Renal pelvis (tissue), 12 donors: ENCODE data around the gene SNAP47. TPM values are rescaled to one million over a fixed set of nuclear protein-coding genes. Genes with fewer than 3 reads are reported as not detected.
"Not testable (repeated sequence)": the region's sequence is repeated elsewhere in the genome, so short reads cannot be mapped to it uniquely, and the experiment has no call there.

Experiments
- DNase-seq: peaks from one replicate; pipeline ENCODE4 v3.0.0-alpha.2; 2013
- long read RNA-seq, 16 experiments: transcript quantifications; one replicate each; lab custom pipeline, GENCODE V29; 2026
- polyA plus RNA-seq, 3 donors: library from polyadenylated mRNA; unstranded; fragments of 120-200 nt; gene quantifications; one replicate each; pipeline ENCODE4 v1.2.1, GENCODE V29; 2013; ENCODE audit not compliant: insufficient read length in 3 of 3

SNAP47 gene, protein sequence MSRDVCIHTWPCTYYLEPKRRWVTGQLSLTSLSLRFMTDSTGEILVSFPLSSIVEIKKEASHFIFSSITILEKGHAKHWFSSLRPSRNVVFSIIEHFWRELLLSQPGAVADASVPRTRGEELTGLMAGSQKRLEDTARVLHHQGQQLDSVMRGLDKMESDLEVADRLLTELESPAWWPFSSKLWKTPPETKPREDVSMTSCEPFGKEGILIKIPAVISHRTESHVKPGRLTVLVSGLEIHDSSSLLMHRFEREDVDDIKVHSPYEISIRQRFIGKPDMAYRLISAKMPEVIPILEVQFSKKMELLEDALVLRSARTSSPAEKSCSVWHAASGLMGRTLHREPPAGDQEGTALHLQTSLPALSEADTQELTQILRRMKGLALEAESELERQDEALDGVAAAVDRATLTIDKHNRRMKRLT
- 10 to 100 TPM; 44.9 to 46.1 (median 45.1) TPM for polyA plus RNA-seq
- long read RNA-seq, donor 1, transcript SNAP47-202 (5 exons, 2,362 nt): major isoform, 11 of 28 reads
- long read RNA-seq, donor 1, partial matches to known transcripts: 14 of 28 reads
- long read RNA-seq, donor 1, other reads (novel, unspliced or antisense): 0 of 28 reads
- long read RNA-seq, donor 2, transcript SNAP47-202 (5 exons, 2,362 nt): major isoform, 8 of 16 reads
- long read RNA-seq, donor 2, partial matches to known transcripts: 0 of 16 reads
- long read RNA-seq, donor 2, other reads (novel, unspliced or antisense): 6 of 16 reads
- long read RNA-seq, donor 3, transcript SNAP47-202 (5 exons, 2,362 nt): major isoform, 8 of 26 reads
- long read RNA-seq, donor 3, partial matches to known transcripts: 15 of 26 reads
- long read RNA-seq, donor 3, other reads (novel, unspliced or antisense): 0 of 26 reads
- long read RNA-seq, donor 4, transcript SNAP47-202 (5 exons, 2,362 nt): major isoform, 13 of 22 reads
- long read RNA-seq, donor 4, partial matches to known transcripts: 0 of 22 reads
- long read RNA-seq, donor 4, other reads (novel, unspliced or antisense): 7 of 22 reads
- long read RNA-seq, donor 5, partial matches to known transcripts: 0 of 3 reads
- long read RNA-seq, donor 5, other reads (novel, unspliced or antisense): 0 of 3 reads
- long read RNA-seq, donor 6, partial matches to known transcripts: 25 of 34 reads
- long read RNA-seq, donor 6, other reads (novel, unspliced or antisense): 0 of 34 reads
- long read RNA-seq, donor 7, transcript SNAP47-202 (5 exons, 2,362 nt): major isoform, 12 of 14 reads
- long read RNA-seq, donor 7, partial matches to known transcripts: 0 of 14 reads
- long read RNA-seq, donor 7, other reads (novel, unspliced or antisense): 0 of 14 reads
- long read RNA-seq, donor 8, partial matches to known transcripts: 0 of 4 reads
- long read RNA-seq, donor 8, other reads (novel, unspliced or antisense): 0 of 4 reads
- long read RNA-seq, donor 9, transcript SNAP47-202 (5 exons, 2,362 nt): major isoform, 11 of 33 reads
- long read RNA-seq, donor 9, partial matches to known transcripts: 20 of 33 reads
- long read RNA-seq, donor 9, other reads (novel, unspliced or antisense): 0 of 33 reads
- long read RNA-seq, donor 10, transcript SNAP47-202 (5 exons, 2,362 nt): major isoform, 5 of 7 reads
- long read RNA-seq, donor 10, partial matches to known transcripts: 0 of 7 reads
- long read RNA-seq, donor 10, other reads (novel, unspliced or antisense): 0 of 7 reads
- long read RNA-seq, donor 11, transcript SNAP47-202 (5 exons, 2,362 nt): major isoform, 11 of 18 reads
- long read RNA-seq, donor 11, partial matches to known transcripts: 5 of 18 reads
- long read RNA-seq, donor 11, other reads (novel, unspliced or antisense): 0 of 18 reads
- long read RNA-seq, donor 12, transcript SNAP47-202 (5 exons, 2,362 nt): major isoform, 12 of 24 reads
- long read RNA-seq, donor 12, partial matches to known transcripts: 0 of 24 reads
- long read RNA-seq, donor 12, other reads (novel, unspliced or antisense): 9 of 24 reads
- long read RNA-seq, donor 13, partial matches to known transcripts: 12 of 19 reads
- long read RNA-seq, donor 13, other reads (novel, unspliced or antisense): 0 of 19 reads
- long read RNA-seq, donor 14: 0 reads
- long read RNA-seq, donor 15, transcript SNAP47-202 (5 exons, 2,362 nt): major isoform, 8 of 14 reads
- long read RNA-seq, donor 15, partial matches to known transcripts: 0 of 14 reads
- long read RNA-seq, donor 15, other reads (novel, unspliced or antisense): 6 of 14 reads
- long read RNA-seq, donor 16, transcript SNAP47-202 (5 exons, 2,362 nt): major isoform, 7 of 18 reads
- long read RNA-seq, donor 16, transcript SNAP47-210 (3 exons, 2,375 nt): minor isoform, 5 of 18 reads
- long read RNA-seq, donor 16, partial matches to known transcripts: 0 of 18 reads
- long read RNA-seq, donor 16, other reads (novel, unspliced or antisense): 5 of 18 reads

DNA sequence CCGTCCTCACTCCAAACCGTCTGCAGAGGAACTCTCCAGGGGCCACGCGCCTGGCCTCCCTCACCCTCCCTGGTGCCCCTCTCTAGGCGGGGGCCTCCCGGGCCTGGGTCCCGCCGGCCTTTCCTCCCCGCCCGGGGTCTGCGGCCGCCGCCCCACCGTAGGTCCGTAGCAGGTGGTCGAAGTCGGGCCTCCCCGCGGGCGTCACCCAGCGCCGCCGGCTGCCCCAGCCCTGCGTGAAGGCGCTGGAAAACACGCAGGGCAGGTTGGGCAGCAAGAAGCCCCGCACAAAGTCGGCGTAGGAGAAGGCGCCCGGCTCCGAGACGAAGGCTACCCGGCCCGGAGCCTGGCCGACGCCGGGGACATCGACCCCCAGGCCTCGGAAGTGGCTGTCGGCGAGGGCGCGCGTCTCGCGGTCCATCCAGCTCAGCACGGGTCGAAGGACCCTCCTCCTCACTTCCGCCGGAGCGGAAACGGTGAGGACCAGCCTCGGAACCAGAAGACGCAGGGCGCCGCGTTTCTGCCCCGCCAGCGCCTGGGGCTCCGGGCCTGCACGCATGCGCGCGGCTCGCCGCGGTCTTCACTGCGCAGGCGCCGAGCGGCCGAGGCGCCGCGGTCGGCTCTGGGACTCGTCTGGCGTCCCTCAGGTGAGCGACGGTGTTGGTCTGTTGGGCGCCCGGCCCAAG, at the start of gene SNAP47, which contains the start of gene JMJD4:
Gene SNAP47, plus strand, starts transcription at position 580 of the 683 bp plus-strand sequence. CDS start 12,302 bp downstream, outside the sequence.
Gene JMJD4, minus strand, starts transcription at position 447 of the 683 bp plus-strand sequence. Its CDS starts 29 bp downstream, at position 418.
- peak; percentile 92 for DNase-seq

DNA sequence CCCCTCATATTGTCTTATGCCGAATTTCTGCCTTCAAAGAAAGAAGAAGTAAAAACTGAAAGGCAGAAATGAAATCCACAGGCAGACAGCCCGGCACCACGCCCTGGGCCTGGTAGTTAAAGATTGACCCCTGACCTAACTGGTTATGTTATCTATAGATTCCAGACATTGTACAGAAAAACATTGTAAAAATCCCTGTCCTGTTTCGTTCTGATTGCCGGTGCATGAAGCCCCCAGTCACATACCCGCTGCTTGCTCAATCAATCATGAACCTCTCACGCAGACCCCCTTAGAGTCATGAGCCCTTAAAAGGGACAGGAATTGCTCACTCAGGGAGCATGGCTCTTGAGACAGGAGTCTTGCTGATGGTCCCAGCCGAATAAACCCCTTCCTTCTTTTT, 49.4 kb upstream of the SNAP47 start:
- DNase-seq: no peak

DNA sequence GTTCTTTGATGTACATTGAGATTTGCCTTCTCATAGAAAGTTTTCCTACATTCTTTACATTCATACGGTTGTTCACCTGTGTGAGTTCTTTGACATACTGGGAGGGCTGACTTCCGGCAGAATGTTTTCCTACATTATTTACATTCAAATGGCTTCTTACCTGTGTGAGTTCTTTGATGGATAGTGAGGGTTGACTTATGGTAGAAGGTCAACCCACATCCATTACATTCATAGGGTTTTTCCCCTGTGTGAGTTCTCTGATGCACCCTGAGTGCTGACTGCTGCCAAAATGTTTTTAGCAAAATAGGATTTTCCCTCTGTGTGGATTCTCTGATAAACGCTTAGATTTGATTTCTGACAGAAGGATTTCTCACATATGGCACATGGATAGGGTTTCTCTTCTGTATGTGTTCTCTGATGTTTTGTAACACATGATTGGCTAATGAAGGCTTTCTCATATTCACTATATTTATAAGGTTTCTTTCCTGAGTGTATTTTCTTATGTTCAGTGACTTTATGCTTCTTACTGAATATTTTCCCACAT, 37.8 kb upstream of the SNAP47 start:
- no peak for DNase-seq

DNA sequence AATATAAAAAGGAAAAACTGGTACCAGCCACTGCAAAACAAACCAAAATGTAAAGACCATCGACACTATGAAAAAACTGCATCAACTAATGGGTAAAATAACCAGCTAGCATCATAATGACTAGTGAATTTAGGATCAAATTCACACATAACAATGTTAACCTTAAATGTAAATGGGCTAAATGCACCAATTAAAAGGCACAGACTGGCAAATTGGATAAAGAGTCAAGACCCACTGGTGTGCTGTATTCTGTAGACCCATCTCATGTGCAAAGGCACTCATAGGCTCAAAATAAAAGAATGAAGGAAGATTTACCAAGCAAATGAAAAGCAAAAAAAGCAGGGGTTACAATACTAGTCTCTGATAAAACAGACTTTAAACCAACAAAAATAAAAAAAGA, 33.6 kb upstream of the SNAP47 start:
- DNase-seq: not testable (repeated sequence)

DNA sequence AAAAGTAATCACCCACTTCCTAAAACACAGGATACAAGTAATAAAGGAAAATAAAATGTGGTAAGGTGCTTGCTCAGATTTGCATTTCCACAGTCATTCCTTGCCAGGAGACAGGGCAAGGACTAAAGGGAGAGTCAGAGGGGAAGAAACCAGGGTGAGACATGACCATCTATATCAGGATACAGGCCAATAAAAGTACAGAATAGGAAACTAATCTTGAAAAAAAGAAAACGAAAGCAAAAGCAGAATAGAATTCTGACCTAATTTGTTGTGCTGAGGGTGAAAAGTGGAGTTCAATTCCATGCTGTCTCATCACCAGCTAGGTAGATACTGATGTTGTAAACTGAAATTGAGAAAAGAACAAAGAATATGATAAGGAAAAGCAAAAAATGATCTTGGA, 27.4 kb upstream of the SNAP47 start:
- no peak for DNase-seq

DNA sequence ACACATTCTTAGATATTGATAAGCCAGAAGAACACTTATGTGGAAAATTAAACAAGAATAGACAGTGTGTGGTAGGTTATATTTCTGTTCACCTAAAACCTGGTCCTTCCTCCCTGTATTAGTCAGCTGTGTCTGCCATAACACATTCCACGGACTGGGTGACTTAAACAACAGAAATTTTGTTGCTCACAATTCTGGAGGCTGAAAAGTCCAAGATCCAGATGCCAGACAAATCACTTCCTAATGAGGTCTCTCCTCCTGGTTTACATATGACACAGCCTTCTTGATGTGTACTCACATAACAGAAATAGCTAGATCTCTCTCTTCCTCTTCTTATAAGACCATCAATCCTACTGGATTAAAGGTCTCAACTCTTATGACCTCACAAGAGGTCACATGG, 25.8 kb upstream of the SNAP47 start:
- no peak for DNase-seq

DNA sequence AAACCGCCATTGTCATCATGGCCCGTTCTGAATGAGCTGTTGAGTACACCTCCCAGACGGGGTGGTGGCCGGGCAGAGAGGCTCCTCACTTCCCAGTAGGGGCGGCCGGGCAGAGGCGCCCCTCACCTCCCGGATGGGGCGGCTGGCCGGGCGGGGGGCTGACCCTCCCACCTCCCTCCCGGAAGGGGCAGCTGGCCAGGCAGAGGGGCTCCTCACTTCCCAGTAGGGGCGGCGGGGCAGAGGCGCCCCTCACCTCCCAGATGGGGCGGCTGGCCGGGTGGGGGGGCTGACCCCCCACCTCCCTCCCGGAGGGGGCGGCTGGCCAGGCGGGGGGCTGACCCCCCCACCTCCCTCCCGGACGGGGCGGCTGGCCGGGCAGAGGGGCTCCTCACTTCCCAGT, 24.8 kb upstream of the SNAP47 start:
- not testable (repeated sequence) for DNase-seq

DNA sequence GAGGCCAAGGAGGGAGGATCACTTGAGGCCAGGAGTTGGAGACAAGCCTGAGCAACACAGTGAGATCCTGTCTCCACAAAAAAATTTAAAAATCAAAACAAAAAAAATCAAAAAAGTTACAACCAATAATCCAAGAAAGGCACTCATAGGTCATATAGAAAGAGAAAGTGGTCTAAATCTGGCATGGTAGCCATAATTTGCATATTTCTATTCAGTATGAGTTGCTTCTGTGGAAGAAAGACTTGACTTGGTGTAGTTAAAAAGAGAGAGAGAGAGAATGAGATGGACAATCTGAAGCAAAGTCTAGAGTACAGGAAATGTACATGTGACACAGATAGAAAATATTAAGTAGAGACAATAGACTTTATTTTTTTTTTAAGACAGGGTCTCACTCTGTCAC, 22.6 kb upstream of the SNAP47 start:
- DNase-seq: no peak

DNA sequence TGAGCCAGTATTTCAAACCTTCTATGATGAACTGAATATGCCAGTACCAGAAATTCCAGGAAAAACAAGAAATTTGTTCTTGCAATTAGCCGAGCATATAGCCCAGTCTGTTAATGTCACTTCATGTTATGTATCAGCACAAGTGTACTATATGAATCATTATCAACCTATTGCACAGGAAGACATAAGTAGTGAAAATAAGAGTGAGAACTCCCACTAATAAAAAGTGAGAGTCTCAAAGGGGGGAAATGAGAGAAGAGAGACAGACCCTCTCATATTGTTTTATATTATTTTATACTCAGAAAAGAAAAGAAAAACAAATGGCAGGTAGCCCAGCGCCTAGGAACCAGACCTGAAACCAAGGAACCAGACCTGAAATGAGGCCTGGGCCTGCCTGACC, 16.3 kb upstream of the SNAP47 start:
- DNase-seq: no peak

DNA sequence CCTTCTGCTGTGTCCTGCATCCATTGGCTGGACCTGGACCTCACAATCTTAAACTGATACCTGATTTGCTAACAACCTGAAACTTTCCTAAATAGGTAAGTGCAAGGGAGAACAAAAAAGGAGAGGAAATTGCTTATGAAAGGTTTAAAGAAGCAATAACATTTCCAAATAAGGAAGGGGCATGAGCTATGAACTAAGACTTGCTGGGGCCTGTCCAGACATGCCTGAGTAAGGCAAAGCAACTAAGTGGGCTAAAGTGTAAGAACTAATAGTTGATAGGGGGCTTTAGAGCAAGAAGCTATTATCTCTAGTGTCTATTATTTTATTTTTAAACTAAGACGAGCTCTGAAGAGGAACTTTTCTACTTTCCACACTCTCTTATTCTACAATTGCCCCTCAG, 11.8 kb upstream of the SNAP47 start:
- no peak for DNase-seq

DNA sequence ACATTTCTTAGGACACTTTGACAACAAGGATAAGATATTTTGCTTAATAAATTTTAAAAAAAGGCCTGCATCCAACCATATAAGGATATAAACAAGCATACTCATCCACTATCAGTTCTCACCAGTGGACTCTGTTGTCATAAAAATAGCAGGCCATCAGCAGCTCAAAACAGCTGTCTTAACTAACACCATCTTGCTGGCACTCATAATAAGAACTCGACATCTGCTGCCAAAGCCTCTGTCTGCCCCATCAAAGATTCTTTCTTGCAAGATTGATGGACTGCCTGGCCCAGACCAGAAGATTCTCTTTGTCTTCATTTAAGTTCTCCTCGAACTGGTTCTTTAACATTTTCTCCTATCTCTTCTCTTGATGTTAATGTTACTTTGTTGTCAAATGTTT, 10.2 kb upstream of the SNAP47 start:
- DNase-seq: no peak

DNA sequence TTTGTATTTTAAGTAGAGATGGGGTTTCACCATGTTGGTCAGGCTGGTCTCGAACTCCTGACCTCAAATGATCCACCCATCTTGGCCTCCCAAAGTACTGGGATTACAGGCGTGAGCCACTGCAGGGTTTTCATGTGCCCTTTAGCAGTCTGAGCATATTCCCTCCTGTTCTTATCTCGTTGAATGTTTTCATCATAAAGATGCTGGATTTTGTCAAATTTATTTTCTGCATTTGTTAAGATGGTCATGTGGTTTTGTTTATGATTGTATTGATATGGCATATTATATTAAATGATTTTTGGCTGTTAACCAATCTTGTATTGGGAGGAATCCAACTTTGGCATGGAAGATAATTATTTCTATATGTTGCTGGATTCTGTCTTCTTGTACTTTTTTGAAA, 8.9 kb upstream of the SNAP47 start:
- DNase-seq: no peak

DNA sequence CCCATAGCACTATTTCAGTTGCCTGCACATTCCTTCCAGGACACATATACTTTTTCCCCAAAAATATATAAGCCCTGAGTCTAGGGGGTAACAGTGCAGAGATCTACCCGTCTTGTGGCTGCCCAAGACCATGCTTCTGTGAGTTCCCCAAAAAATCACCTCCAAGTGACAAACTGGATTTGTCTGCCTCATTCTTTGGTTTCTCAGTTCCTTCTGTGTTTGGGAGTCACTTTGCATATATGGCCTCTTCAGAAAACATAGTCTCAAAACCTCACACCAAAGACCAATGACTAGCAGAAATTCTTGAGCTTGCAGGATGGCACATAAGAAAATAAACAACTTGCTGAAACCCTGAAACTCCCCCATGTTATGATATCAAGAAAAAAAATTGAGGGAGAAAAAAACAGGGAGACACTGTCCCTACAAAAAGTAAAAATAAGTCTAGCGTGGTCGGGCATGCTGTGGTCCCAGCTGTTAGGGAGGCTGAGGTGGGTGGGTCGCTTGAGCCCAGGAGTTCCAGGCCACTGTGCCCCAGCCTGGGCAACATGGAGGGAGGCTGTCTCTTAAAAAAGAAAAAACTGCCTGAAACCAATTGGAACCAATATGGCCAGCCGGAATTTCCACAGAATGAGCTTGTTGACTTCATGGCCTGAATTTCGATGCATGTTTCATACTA, 8.2 kb upstream of the SNAP47 start:
- DNase-seq: no peak

DNA sequence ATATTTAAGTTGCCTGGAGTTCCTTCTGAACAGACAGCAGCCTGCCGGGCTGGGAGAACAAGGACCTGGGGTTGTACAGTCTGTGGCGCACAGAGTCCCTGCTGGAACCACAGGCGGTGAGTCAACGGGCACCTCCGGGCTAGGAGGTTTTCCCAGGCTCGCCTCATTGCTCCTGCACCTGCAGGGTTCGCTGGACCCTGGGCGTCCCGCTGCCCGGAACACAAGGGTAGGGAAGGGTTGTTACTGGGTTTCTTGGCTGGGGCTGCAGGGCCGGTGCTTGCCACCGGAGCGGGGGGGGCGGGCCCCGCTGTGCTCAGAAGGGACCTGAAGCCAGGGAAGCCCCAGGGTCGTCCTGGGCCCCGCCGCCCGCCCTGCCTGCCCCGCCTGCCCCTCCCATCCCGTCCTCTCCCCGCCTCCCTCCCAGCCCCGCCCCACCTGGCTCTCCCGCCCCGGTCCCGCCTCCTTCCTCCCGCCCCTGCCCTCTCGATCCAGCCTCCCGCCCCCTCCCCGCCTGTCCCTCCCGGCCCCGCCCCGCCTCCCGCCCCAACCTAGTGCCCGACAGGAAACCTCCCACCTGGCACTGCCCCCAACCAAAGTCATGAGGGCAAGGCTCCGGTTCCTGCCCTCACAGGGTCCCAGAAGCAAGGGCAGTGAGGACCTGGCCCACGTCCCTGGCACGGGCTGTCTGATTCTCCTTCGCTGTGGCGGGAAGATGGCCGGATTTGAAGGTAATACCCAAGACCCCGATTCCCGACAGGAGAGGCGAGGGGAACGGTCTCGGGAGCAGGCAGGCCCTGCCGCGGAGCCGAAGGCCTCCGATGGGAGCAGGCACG, 7.0 kb upstream of the SNAP47 start:
- DNase-seq: peak; percentile 72

DNA sequence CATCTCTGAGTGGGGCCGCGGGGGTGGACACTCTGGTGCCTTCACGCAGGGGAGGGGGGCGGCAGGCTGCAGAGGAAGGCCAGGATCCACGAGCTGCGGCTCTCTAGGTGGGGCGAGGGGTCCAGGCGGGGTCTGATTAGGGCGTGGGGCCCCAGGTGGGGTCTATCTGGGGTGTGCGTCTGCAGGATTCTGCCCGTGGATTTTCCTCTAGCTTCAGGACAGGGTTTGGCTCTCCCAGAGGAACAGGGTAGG, 6.4 kb upstream of the SNAP47 start:
- no peak for DNase-seq

DNA sequence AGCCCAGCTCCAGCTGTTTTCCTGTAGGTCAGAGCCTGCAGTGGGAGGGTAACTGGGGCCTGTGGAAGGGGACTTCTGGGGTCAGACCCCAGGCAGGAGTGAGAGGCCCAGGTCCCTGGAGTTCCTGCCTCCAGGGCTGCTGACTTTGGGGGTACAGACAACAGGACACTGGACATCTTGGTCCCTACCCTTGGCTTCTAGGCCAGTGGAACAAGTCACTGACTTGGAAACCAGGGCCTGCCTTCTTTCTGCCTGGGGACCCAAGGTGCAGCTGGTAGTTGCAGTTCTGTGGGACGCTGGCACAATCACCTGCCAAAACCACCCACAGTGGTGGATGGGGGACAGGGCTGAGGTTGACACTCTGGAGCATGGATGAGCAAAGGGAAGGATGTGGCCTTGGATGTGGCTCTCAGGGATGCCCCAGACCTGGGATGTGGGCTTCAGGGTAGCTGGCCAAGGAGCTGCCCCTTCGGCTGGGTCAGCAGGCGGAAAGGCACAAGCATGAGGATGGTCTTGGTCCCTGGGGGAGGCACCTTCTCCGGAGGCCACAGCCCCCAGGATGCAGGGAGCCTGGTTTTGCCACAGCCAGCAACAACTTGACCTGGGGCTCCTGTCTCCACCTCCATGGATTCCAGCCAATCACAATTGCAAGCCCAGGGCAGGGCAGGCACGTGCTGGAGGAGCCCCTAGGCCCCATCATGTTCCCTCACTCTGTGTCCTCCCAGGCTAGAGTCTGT, 5.9 kb upstream of the SNAP47 start:
- no peak for DNase-seq
